Pancreas (tissue), 10 donors: Measurements from ENCODE around the gene TNIK. TPM values are rescaled to one million over a fixed set of nuclear protein-coding genes. Genes with fewer than 3 reads are reported as not detected.

Experiments used
- ATAC-seq, 4 donors: fragments of 200-7000 bp; cut with Tn5 transposase; one replicate each; pipeline versions ENCODE4 v1.8.0 to v1.9.1; 2020; ENCODE audit warnings: mild to moderate bottlenecking in 4 of 4, moderate library complexity in 4 of 4
- DNase-seq, 6 donors: peaks; one replicate each; pipeline ENCODE4 v3.0.0-alpha.2; 2020
- FAIRE-seq: peaks from 2 replicates; lab custom pipeline; 2012; peaks lifted over from hg19 to GRCh38; lab: Jason Lieb, UNC
- H3K27ac ChIP-seq, 4 donors: fragments of 200-600 bp; sonication (generic); 1 replicate in 3 of 4; 2 replicates in 1 of 4; pipeline versions ENCODE4 v1.5.0 to v1.8.0; 2020
- H3K27me3 ChIP-seq, 4 donors: fragments of 200-600 bp; one replicate each; pipeline ENCODE4 v1.8.0; 2021
- H3K36me3 ChIP-seq, 3 donors: fragments of 200-600 bp; sonication (generic) in 1 of 3; one replicate each; pipeline versions ENCODE4 v1.5.0 to v1.8.0; 2020 to 2021
- H3K4me1 ChIP-seq, 3 donors: fragments of 200-600 bp; one replicate each; pipeline ENCODE4 v1.8.0; 2021
- H3K4me3 ChIP-seq, 4 donors: fragments of 200-600 bp; sonication (generic) in 2 of 4; one replicate each; pipeline versions ENCODE4 v1.5.0 to v1.8.0; 2020 to 2021
- H3K9me3 ChIP-seq, 4 donors: fragments of 200-600 bp; one replicate each; pipeline ENCODE4 v1.8.0; 2021
- CTCF ChIP-seq, 4 donors: fragments of 200-600 bp; sonication (generic) in 3 of 4; IDR thresholded peaks; one replicate each; pipeline versions ENCODE4 v1.5.0 to v1.8.0; 2021; ENCODE audit warnings: antibody characterized with exemption in 4 of 4
- WGBS, 2 donors: extraction: QIAGEN DNeasy Blood & Tissue Kit; methylation state at CpG; one replicate each; pipeline ENCODE4 v1.1.7; 2013; 5-methylcytosine and 5-hydroxymethylcytosine counted together
- intact Hi-C, 3 donors: fragments of 100-400 bp; cut with DNase I; formaldehyde crosslinking; loops; one replicate each; pipeline versions ENCODE4 v1.11.1 to v1.14.2; 2022
- polyA plus RNA-seq, 2 donors: library from polyadenylated mRNA; stranded (reverse); fragments of 200-250 nt; gene quantifications; one replicate each; pipeline ENCODE4 v1.2.3, GENCODE V29; 2013
- total RNA-seq, 6 donors: library from RNA; stranded (reverse); fragmentation: NEBNext Ultra II Directional in 4 of 6; extraction: Animal tissue kit (Norgen Biotek cat#: 25700) in 4 of 6; gene quantifications; one replicate each; pipeline versions ENCODE4 v1.2.1 to v1.2.4, GENCODE V29; 2021 to 2023
- donor health status: healthy with polysubstance abuse.
- donor health status: DM: no; HTN: no; CAD: no; lungs with moderate emphysema.
- donor health status: DM: no; HTN: no; CAD: no.
- donor health status: control.
- donor health status: control.
- donor health status: Bipolar disorder and iron deficiency.
- donor health status: DM: yes; HTN: yes; CAD: no.
- donor health status: DM: no; HTN: no; CAD: no.
- donor health status: DM: no; HTN: no; CAD: no.
- donor health status: DM: yes; HTN: yes; CAD: no.

Gene TNIK
- total and polyA plus RNA-seq, 8 donors = 3.5 to 13.6 (median 5.8) TPM

GRCh38 chr3:171391432-171391831 lies 68.8 kb downstream of the TNIK start:
- Histone ChIP-seq H3K27ac (no peak overlapping the region), H3K4me3 (no peak overlapping the region), H3K4me1 (peaks cover 0 to 25% (median 14%) of the 10 kb centered on the region in 3 donors), H3K36me3 (no peaks in the 10 kb centered on the region), H3K27me3 (no peaks in the 10 kb centered on the region), H3K9me3 (no peaks in the 10 kb centered on the region)
- DNase-seq (no peak), FAIRE-seq (no peak), ATAC-seq (no peak)
- TF ChIP-seq CTCF (IDR thresholded peaks at IDR 0.05) = no peak
- intact Hi-C loops = no loop called here

DNA sequence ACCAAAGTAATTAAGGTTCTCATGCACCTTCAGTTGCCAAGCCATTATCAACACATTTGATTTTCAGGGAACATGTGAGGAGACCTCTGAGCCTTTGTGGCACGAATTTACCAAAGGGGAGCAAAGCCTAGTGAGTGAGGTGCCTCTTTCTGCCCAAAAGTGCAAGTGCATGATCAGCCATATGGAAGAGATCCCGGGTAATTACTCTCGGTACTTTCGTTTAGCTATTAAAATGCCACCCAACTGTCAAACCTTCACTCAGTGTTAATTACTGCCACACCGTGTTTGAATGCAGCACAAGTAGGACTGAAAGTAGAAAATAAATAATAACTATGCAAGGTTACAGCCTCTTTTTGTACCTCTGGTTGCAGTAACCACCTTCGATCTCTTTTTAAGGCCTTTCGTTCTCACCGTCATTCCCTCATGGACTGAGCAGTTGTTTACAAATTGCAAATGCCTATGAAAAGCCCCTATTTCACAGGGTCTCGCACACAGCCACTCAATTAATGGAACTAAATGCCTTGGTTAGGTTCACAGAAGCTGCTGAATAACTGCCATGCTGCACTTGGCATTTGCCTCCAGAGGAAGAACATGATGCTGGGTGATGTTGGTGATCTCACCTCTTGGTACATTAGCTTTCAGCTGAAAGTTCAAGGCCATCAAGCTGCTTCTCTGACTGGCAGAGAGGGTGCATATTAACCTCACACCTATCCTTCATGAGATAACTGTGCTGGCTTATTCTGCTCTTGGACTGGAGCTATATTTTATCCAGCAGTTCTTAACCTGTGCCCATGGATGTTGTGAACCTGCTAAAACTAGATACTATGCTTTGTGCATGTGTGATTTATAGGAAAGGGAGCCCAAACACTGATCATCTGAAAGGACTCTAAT lies 69.9 kb downstream of the TNIK start:
- Histone ChIP-seq H3K9me3 (no peaks in the 10 kb centered on the region), H3K27ac (no peak overlapping the region), H3K4me3 (no peak overlapping the region), H3K27me3 (no peaks in the 10 kb centered on the region), H3K36me3 (no peaks in the 10 kb centered on the region), H3K4me1 (peaks cover 0 to 22% (median 14%) of the 10 kb centered on the region in 3 donors)
- ATAC-seq (no peak), DNase-seq (no peak), FAIRE-seq (no peak)
- 90 to 94% methylated on average over 9 of the region's 9 CpGs for WGBS, 2 donors
- intact Hi-C loops = no loop called here
- no peak for TF ChIP-seq CTCF (IDR thresholded peaks at IDR 0.05)

- no peak for TF ChIP-seq CTCF (IDR thresholded peaks at IDR 0.05)
- no peak for FAIRE-seq
- no peak for DNase-seq
Observed at GRCh38 chr3:171389491-171389890, 70.7 kb downstream of the TNIK start.

GRCh38 chr3:171388527-171388926 lies 71.7 kb downstream of the TNIK start:
- H3K36me3 ChIP-seq = no peaks in the 10 kb centered on the region
- no peak for DNase-seq
- H3K9me3 ChIP-seq = no peaks in the 10 kb centered on the region
- TF ChIP-seq CTCF (IDR thresholded peaks at IDR 0.05) = no peak
- 86 to 87% methylated on average over 1 of the region's 1 CpG for WGBS, 2 donors
- no peak overlapping the region for H3K27ac ChIP-seq
- H3K4me3 ChIP-seq = no peak overlapping the region
- intact Hi-C loops = no loop called here
- H3K27me3 ChIP-seq = no peaks in the 10 kb centered on the region
- ATAC-seq = no peak
- no peak for FAIRE-seq
- H3K4me1 ChIP-seq = peaks cover 0 to 18% (median 11%) of the 10 kb centered on the region in 3 donors

More at GRCh38 chr3:171389491-171389890, 70.7 kb downstream of the TNIK start:
- Histone ChIP-seq H3K36me3 (no peaks in the 10 kb centered on the region), H3K9me3 (no peaks in the 10 kb centered on the region), H3K4me1 (peaks cover 0 to 20% (median 14%) of the 10 kb centered on the region in 3 donors), H3K27ac (no peak overlapping the region), H3K4me3 (no peak overlapping the region), H3K27me3 (no peaks in the 10 kb centered on the region)
- 64 to 75% methylated on average over 3 of the region's 3 CpGs for WGBS, 2 donors
- intact Hi-C loops = no loop called here
- no peak for ATAC-seq

- FAIRE-seq (no peak), ATAC-seq (peak in 1 of 4 donors; percentile 30), DNase-seq (no peak)
Observed at GRCh38 chr3:171387062-171387461, 73.1 kb downstream of the TNIK start.

More at GRCh38 chr3:171387062-171387461, 73.1 kb downstream of the TNIK start:
- H3K27ac ChIP-seq = no peak overlapping the region
- no peaks in the 10 kb centered on the region for H3K9me3 ChIP-seq
- TF ChIP-seq CTCF (IDR thresholded peaks at IDR 0.05) = no peak
- H3K27me3 ChIP-seq = no peaks in the 10 kb centered on the region
- peaks cover 0 to 5% (median 4%) of the 10 kb centered on the region in 3 donors for H3K4me1 ChIP-seq
- H3K36me3 ChIP-seq = no peaks in the 10 kb centered on the region
- H3K4me3 ChIP-seq = no peak overlapping the region
- intact Hi-C loops = no loop called here
